ENCODE results near the gene HNRNPUL1.

DNA sequence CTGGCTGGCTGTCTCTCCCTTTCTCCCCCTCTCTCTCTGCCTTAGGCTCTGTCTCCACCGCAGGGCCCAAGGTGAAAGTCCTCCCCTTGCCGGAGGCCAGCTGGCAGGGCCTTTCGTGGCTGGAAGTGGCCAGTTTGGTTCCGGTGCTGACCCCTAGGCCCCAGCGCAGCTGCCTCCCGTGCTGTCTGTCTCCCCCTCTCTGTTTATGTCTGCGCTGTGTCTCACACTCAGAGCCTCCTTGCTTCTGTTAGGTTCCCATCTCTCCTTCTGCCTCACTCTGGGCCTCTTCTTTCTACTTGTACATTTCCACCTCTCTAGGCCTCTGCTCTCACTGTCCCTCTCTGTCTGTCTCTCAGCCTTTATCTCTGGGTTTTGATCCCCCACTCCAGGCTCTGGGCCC, 58.9 kb downstream of the HNRNPUL1 start:
- TF ChIP-seq, protein P1, sequence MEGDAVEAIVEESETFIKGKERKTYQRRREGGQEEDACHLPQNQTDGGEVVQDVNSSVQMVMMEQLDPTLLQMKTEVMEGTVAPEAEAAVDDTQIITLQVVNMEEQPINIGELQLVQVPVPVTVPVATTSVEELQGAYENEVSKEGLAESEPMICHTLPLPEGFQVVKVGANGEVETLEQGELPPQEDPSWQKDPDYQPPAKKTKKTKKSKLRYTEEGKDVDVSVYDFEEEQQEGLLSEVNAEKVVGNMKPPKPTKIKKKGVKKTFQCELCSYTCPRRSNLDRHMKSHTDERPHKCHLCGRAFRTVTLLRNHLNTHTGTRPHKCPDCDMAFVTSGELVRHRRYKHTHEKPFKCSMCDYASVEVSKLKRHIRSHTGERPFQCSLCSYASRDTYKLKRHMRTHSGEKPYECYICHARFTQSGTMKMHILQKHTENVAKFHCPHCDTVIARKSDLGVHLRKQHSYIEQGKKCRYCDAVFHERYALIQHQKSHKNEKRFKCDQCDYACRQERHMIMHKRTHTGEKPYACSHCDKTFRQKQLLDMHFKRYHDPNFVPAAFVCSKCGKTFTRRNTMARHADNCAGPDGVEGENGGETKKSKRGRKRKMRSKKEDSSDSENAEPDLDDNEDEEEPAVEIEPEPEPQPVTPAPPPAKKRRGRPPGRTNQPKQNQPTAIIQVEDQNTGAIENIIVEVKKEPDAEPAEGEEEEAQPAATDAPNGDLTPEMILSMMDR (conservative IDR thresholded peaks at IDR 0.05): no peak
- no peak for TF ChIP-seq ZFX (IDR thresholded peaks at IDR 0.05)

All from C4-2B (cell line).